Small intestine (tissue), 7 donors: ENCODE measurements around the gene SLC16A8. TPM values are rescaled to one million over a fixed set of nuclear protein-coding genes. Genes with fewer than 3 reads are reported as not detected.

ENCODE experiments used
- DNase-seq, 2 donors: peaks; one replicate each; pipeline versions ENCODE4 v3.0.0 to v3.0.0-alpha.2; 2013
- FAIRE-seq: peaks from 2 replicates; lab custom pipeline; 2012; peaks lifted over from hg19 to GRCh38; lab: Jason Lieb, UNC
- H3K27ac ChIP-seq, 3 donors: one replicate each; pipeline ENCODE4 v1.5.1; 2013; ENCODE audit warnings: low read length in 2 of 3, mild to moderate bottlenecking in 2 of 3, control low read depth in 1 of 3, inconsistent platforms in 1 of 3, low read depth in 1 of 3, moderate library complexity in 1 of 3
- H3K27me3 ChIP-seq, 3 donors: one replicate each; pipeline ENCODE4 v1.6.1; 2013; ENCODE audit warnings: low read length in 3 of 3, inconsistent platforms in 1 of 3; ENCODE audit not compliant: control insufficient read depth in 3 of 3, insufficient read depth in 3 of 3
- H3K36me3 ChIP-seq, 3 donors: one replicate each; pipeline ENCODE4 v1.6.1; 2013; ENCODE audit warnings: low read length in 3 of 3, inconsistent platforms in 1 of 3, low read depth in 1 of 3, mild to moderate bottlenecking in 1 of 3, moderate library complexity in 1 of 3; ENCODE audit not compliant: control insufficient read depth in 3 of 3, insufficient read depth in 2 of 3
- H3K4me1 ChIP-seq, 3 donors: one replicate each; pipeline ENCODE4 v1.6.1; 2013; ENCODE audit warnings: low read length in 2 of 3, inconsistent platforms in 1 of 3, low read depth in 1 of 3, mild to moderate bottlenecking in 1 of 3, moderate library complexity in 1 of 3; ENCODE audit not compliant: control insufficient read depth in 3 of 3, insufficient read depth in 2 of 3
- H3K4me3 ChIP-seq, 3 donors: one replicate each; pipeline ENCODE4 v1.5.1; 2013; ENCODE audit warnings: low read length in 3 of 3, control low read depth in 1 of 3, inconsistent platforms in 1 of 3, low read depth in 1 of 3, mild to moderate bottlenecking in 1 of 3, moderate library complexity in 1 of 3
- H3K9me3 ChIP-seq, 2 donors: one replicate each; pipeline ENCODE4 v1.6.1; 2013; ENCODE audit warnings: low read depth in 1 of 2, low read length in 1 of 2; ENCODE audit not compliant: control insufficient read depth in 2 of 2, insufficient read depth in 1 of 2
- WGBS, 3 donors: extraction: QIAGEN DNeasy Blood & Tissue Kit; methylation state at CpG; one replicate each; pipeline ENCODE4 v1.1.7; 2013; 5-methylcytosine and 5-hydroxymethylcytosine counted together
- polyA plus RNA-seq, 4 donors: library from polyadenylated mRNA; stranded (reverse) in 3 of 4; unstranded in 1 of 4; fragments of 200-250 nt in 3 of 4; fragments of 120-200 nt in 1 of 4; gene quantifications; one replicate each; pipeline versions ENCODE4 v1.2.1 to v1.2.3, GENCODE V29; 2013
- donor health status: healthy with polysubstance abuse.
- donor health status: control.
- donor health status: control.
- donor health status: Bipolar disorder and iron deficiency.
- donor health status: healthy.

The SLC16A8 gene
- polyA plus RNA-seq, 4 donors: 0.37 to 1.7 TPM; not detected in 2

DNA sequence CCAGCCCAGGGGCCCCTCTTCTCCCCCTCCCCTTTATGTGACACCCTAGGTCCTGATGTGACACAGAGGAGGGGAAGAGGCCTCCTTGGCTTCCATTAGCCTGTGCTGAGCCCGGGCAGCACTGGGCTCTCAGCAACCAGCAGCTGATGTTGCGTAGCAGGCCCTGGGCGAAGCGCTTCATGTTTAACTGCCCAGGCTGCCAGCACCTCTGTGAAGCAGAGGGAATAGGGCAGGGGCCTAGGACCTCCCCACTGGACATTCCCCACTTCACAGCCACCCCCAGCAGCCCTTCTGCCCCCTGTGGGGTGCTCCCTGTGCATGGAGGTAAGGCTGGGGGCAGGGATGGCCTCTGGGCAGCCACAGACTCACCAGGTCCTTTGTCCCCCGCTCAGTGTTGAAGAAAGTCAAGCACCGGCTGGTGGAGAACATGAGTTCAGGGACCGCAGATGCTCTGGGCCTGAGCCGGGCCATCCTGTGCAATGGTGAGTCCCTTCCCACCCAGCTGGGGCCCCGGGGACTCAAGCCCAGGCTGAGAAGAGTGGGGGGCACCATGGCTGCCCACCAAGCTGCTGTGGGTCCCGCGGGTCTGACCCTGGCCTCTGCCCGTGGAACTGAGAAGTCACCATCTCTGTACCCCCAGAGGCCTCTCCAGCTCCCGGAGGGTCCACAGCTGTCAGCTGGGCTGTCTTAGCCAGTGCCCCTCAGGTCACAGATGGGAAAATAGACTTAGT lies 15.2 kb downstream of the SLC16A8 start:
- WGBS, 3 donors: 88 to 96% (median 95%) methylated on average over 12 to 13 of the region's 13 CpGs
- Histone ChIP-seq H3K9me3 (no peaks in the 10 kb centered on the region), H3K4me3 (no peak overlapping the region), H3K27ac (peak overlapping the region in 1 of 3 donors; percentile 18), H3K36me3 (peaks cover 15 to 95% (median 15%) of the 10 kb centered on the region in 3 donors), H3K4me1 (peaks cover 0 to 23% (median 0%) of the 10 kb centered on the region in 3 donors), H3K27me3 (no peaks in the 10 kb centered on the region)
- no peak for DNase-seq
- FAIRE-seq: no peak

DNA sequence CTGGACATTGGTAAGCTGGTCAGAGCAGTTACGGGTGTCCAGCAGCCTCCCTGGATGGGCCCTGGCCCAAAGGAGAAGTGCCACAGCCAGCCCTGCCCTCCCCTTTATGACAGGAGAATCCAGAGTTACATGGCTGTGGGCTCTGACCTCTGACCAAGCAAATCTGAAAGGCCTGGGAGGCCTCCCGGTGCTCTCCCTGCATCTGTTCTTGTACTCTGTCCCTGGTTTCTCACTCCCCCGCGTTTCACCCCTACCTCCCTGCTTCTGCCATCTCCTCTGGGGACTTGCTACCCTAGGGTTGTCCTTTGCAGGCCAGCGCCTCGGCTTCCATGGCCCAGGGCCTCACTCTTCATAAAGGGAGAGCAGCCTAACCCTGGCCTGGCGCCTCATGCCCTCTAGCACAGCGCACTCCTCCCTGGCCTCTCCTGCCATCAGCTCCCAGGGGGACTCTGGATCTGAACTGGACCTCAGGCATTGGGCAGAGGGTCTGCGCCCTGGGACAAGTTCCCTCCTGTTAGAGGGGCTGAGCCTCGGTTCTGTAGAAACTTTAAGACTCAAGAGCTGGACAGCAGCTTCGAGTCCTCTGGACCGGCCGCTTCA lies 16.1 kb downstream of the SLC16A8 start:
- H3K9me3 ChIP-seq: no peaks in the 10 kb centered on the region
- FAIRE-seq (no peak), DNase-seq (peak in 1 of 2 donors; percentile 65)
- H3K4me1 ChIP-seq: peaks cover 0 to 23% (median 0%) of the 10 kb centered on the region in 3 donors
- no peaks in the 10 kb centered on the region for H3K27me3 ChIP-seq
- H3K36me3 ChIP-seq: peaks cover 12 to 93% (median 12%) of the 10 kb centered on the region in 3 donors
- WGBS, 3 donors: 89 to 95% (median 91%) methylated on average over 13 of the region's 13 CpGs
- no peak overlapping the region for H3K4me3 ChIP-seq
- H3K27ac ChIP-seq: peak overlapping the region in 1 of 3 donors; percentile 42

DNA sequence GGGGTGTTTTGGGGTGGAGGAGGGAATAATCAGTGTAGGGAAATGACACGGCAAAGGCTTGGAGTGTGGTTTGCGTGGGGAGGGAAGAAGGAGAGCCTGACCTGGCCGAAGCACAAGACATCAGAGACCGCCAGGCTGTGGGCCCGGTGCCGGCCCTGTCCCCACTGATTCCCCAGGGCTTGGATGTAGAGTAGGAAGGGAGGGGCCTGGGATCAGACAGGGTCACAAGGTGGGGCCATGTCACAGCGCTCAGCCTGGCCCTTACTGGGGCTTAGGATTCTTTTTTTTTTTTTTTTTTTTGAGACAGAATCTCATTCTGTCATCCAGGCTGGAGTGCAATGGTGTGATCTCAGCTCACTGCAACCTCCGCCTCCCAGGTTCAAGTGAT lies 17.0 kb downstream of the SLC16A8 start:
- no peak for DNase-seq
- Histone ChIP-seq H3K4me3 (no peak overlapping the region), H3K27me3 (no peaks in the 10 kb centered on the region), H3K27ac (no peak overlapping the region), H3K4me1 (peaks cover 0 to 23% (median 0%) of the 10 kb centered on the region in 3 donors), H3K36me3 (peaks cover 12 to 84% (median 12%) of the 10 kb centered on the region in 3 donors), H3K9me3 (no peaks in the 10 kb centered on the region)
- 83 to 94% (median 91%) methylated on average over 8 of the region's 8 CpGs for WGBS, 3 donors
- FAIRE-seq: no peak

DNA sequence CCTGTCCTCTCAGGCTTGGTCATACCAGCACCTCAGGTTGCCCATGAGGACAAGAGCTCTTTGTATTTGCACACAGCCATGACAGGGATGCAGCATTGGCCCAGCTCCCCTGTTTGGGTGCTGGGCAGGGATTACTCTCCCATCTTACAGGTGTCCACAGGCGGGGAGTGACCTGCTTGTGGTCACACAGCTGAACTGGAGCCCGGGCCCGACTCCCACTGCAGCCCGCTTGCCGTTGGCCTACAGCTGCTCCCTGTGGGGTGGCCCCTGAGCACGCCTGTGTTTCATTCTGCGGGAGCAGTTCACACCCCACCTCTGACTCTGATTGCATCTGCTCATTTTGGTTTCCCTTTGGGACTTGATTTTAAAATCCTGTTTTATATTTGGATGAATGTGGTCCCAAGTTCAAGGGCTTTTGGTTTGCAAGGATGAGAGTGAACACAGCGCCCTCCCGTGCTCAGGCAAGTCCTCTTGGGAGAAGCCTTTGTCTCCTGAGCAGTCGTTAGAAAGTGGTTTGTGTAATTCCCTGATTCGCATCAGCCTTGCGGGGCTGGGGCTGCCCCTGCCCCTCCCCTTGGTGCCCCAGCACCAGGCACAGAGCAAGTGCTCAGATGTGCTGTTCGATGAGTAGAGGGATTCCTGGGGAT lies 17.5 kb downstream of the SLC16A8 start:
- Histone ChIP-seq H3K9me3 (no peaks in the 10 kb centered on the region), H3K4me3 (no peak overlapping the region), H3K27ac (no peak overlapping the region), H3K4me1 (peaks cover 0 to 23% (median 0%) of the 10 kb centered on the region in 3 donors), H3K36me3 (peaks cover 12 to 81% (median 12%) of the 10 kb centered on the region in 3 donors), H3K27me3 (no peaks in the 10 kb centered on the region)
- DNase-seq: no peak
- 80 to 93% (median 83%) methylated on average over 13 of the region's 13 CpGs for WGBS, 3 donors
- FAIRE-seq: no peak

DNA sequence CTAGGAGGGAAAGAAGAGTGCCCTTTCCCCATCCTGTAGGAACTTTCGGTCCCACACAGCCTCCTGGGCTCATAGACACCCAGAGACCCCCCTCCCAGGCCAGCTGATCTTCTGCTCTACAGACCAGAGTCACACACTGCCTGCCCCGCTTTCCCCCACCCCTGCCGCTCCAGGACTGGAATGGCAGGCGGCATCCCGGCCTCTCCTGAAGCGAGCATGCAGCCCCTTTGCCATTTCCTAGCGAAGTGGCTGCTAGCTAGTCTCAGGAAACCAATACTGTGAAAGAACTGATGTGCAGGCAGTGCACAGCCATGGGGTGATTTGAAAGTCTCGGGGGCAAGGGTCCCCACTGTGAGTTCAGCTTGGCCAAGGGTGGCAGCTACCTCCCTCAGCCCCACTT lies 18.4 kb downstream of the SLC16A8 start:
- Histone ChIP-seq H3K27ac (no peak overlapping the region), H3K36me3 (peaks cover 12 to 83% (median 12%) of the 10 kb centered on the region in 3 donors), H3K4me1 (peaks cover 0 to 23% (median 0%) of the 10 kb centered on the region in 3 donors), H3K27me3 (no peaks in the 10 kb centered on the region), H3K4me3 (no peak overlapping the region), H3K9me3 (no peaks in the 10 kb centered on the region)
- no peak for DNase-seq
- FAIRE-seq: no peak
- WGBS, 3 donors: 95 to 98% (median 98%) methylated on average over 8 of the region's 8 CpGs

DNA sequence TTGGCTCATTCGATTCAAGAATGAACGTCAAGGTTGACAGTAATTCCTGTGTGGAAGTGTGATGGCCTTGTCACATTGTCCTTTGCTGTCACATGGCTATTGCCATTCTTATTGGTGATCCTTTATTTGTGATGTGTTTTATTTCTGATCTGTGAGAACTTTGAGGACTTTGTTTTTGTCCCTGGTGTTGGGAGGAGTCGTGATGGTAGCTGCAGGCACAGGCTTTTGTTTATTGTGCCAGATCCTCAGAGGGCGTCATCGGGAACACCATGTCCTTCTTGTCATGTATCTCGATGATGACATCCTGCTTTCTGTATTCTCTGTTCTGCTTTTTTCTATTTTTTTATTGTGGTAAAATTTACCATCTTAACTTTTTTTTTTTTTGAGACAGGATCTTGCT lies 21.2 kb downstream of the SLC16A8 start:
- no peak overlapping the region for H3K27ac ChIP-seq
- peaks cover 10 to 71% (median 11%) of the 10 kb centered on the region in 3 donors for H3K36me3 ChIP-seq
- no peaks in the 10 kb centered on the region for H3K27me3 ChIP-seq
- H3K4me3 ChIP-seq: no peak overlapping the region
- FAIRE-seq (no peak), DNase-seq (no peak)
- H3K9me3 ChIP-seq: no peaks in the 10 kb centered on the region
- peaks cover 0 to 15% (median 0%) of the 10 kb centered on the region in 3 donors for H3K4me1 ChIP-seq
- WGBS, 3 donors: 80 to 82% (median 80%) methylated on average over 6 of the region's 6 CpGs

DNA sequence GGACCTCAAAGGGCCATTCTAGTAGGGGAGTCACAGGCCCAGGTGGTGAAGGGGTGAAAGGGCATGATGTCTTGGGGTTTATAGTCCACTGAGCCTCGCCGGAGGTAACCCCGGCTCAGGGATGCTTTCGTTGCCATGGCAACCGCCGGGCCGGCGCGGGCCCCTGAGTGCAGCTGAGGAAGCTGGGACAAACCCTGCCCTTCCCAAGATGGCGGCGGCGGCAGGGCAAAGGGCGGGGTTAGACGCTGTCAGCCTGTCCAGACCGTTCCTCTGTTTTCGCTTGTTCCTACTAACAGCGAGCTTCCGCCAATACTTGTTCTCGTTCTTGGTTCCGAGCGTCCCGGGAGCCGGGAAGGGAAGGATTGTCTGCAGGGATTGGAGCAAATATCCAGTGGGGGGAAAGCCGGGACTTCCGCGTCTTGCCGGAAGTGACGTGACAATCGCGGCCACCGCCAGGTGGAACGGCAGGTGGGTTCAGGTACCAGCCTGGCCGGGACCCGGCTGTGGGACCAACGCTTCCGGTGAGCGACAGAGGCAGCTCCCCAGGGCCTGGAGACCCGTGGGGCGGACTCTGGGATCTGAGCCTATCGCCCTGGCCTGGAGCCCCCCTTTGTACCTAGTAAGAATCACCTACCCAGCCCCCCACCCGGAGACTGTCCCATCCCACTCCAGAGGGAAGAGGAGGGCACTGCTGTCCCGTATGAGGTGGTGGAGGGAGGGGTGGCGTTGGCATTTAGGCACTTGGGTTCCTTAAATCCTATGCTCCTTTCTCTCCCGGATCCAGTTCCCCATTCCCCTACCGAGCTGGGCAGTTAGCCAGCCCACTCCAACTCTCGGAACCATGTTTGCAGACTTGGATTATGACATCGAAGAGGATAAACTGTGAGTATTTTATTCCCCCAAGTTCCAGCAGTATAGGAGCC lies 26.8 kb downstream of the SLC16A8 start, which contains the start of gene PICK1:
Gene PICK1, plus strand, starts transcription at position 436 of the 923 bp plus-strand sequence. Its CDS starts 406 bp downstream, at position 842.
- WGBS, 3 donors: 0 to 2% (median 2%) methylated on average over 44 to 47 of the region's 47 CpGs
- Histone ChIP-seq H3K9me3 (no peaks in the 10 kb centered on the region), H3K27ac (peak within 1 kb of the TSS; percentile 86 to 89 (median 87)), H3K4me3 (peak within 1 kb of the TSS; percentile 32 to 75 (median 73)), H3K4me1 (peaks cover 0 to 11% (median 2%) of the 10 kb centered on the region in 3 donors), H3K36me3 (peaks cover 0 to 26% (median 2%) of the 10 kb centered on the region in 3 donors), H3K27me3 (peaks cover 0 to 2% (median 0%) of the 10 kb centered on the region in 3 donors)
- DNase-seq (peak; percentile 90 to 96), FAIRE-seq (no peak)
